GM18508 (cell line): ENCODE results near the gene KXD1.

Experiments
- ATAC-seq: cut with Tn5 transposase; IDR thresholded peaks from one replicate; pipeline ENCODE4 v1.9.1; 2021; ENCODE audit warnings: moderate number of reproducible peaks; ENCODE audit not compliant: insufficient read depth, unreplicated experiment

KXD1 gene

DNA sequence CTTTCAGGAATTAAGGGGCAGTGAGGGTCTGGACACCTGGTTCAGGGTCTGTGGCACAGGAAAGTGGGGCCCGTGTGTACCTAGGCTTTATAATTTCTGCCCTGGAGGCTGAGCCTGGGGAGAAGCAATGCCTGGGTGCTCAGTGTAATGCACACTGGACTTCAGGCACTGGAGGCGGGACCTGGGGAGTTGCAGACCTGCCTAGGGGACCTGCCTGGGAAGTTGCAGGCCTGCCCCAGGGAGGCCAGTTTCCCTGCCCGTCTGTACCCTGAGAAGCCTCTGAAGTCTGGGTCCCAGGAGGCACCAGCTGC is 52.5 kb downstream of the KXD1 start:
- ATAC-seq = no peak

DNA sequence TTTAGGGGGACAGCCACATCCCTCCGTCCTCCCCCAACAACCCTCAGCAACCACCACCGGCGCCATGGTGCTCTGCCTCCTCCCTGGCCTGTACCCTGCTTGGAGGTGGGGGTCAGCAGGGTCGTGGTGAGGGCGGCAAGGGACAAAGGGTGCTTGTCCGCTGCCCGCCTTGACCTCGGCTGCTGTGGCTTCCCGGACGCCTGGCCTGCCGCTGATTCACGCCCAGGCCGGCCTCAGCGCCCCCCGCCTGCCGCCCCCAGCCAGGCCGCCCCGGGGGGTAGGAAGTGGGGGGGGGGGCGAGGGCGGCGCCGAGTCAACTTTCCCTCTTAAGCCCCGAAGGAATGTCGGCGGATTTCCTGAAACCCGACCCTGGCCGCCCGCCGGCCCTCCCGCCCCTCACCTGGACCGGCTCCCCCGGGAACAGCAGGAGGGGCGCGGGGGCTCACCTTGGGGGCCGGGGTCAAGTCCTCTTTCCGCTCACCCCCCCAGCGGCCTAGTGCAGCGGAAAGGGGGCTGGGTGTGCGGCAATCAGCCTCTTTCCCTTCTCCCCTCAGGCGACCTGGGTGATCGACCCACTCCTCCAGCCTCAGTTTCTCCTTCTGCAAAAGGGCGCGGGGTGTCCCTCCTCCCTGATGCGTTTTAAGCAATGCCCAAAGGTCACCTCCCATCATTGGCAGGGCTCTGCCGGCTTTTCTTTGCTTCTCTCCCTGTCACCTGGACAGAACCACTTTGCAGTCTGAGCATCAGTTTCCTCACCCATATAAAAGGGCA is 53.1 kb downstream of the KXD1 start:
- ATAC-seq = no peak

DNA sequence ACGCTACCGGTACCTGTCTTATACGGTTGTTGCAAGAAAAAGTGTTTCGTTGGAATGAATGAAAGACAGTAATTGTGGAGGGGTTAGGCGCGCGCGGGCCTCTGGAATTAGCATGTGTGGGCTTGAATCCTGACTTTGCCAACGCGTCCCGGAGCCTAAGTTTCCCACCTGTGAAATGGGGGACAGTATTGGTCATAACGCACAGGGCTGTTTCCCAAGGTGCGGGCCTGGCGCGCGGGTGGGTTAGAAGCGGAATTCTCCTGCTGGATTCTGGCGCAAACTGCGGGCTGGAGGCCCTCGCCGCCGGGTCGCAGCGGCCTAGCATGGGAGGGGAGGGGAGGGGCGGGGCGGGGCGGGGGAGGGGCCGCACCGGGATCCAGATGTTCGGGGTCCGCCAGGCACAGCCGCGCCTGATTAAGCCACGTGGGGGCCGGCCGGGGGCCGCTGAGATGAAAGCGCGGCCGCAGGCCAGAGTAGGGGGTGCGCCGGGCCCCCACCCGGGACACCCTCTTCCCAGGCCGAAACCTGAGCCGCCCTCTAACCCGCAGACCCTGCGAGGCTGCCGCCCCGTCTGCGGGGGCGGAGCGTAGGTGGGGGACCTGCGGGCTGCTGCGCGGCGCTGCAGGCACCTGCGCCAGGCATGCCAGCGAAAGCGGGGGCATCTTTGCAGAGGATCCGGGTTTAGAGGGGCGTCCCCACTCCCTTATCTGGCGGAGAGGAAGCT is 53.8 kb downstream of the KXD1 start:
- no peak for ATAC-seq

DNA sequence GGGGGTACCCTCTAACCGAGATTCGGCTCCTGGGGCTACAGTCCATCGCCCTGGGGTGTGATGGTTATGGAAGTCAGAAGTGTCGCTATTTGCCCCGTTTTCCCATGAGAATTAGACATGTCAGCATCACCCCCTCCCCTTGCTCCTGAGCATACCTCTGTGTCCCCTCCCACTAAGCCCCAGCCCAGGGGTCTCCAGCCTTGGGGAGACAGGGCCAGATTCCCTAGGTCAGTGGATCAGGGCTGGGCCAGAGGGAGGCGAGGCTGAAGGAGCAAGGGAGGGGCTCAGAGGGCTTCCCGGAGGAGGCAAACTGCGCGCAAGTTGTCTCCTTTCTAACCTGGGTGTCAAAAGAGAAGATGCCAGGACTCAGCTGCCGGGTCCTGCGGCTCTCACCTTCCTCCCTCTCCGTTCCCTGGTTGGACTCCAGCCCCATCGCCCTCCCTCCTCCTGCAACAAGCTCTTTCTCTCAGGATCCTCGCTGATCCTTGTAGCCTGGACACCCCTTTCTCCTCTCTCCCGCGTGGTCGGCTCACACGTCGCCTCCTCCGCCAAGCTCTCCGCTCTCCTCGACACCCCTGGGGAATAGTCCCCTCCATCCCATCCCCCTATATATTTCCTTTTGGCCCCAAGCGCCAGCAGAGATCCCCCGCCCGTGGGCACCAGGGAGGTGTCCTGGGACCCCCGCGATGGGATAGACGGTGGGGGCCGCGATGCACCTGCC is 54.5 kb downstream of the KXD1 start:
- ATAC-seq = no peak

DNA sequence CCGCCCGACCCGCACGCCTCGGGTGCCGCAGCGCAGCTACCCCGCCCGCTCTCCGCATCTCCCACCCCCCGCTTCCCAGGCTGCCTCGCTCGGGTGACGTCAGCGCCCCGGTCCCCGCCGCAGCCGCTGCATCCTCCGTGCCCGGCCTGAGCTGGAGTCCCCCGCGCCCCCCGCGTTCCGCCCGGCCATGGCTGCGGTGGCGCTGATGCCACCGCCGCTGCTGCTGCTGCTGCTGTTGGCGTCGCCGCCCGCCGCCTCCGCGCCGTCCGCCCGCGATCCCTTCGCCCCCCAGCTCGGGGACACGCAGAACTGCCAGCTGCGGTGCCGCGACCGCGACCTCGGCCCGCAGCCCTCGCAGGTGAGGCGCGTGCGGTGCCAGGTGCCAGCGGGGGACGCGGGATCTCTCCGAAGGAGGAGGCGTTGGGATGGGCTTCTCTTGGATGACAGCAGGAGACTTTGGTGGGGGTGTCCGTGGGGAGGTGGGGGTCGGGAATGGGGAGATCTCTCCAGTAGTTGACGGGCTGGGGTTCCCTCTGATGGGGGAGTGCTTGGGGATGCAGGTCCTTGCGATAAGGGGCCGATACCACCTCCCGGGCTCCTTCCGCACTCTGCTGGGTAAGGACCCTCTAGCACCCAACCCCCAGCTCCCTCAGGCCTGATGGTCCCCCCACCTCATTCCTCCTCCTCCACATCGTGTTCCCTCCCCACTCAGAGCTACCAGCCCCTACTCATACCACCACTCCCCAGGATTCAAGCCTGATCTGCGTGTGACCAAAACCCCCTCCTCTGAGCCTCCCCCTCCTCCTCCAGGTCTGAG is 55.3 kb downstream of the KXD1 start, which contains the start of gene TMEM59L:
TSS of gene TMEM59L (plus strand) at position 99 of the 817 bp plus-strand sequence. CDS start at position 188, 89 bp downstream.
- no peak for ATAC-seq

DNA sequence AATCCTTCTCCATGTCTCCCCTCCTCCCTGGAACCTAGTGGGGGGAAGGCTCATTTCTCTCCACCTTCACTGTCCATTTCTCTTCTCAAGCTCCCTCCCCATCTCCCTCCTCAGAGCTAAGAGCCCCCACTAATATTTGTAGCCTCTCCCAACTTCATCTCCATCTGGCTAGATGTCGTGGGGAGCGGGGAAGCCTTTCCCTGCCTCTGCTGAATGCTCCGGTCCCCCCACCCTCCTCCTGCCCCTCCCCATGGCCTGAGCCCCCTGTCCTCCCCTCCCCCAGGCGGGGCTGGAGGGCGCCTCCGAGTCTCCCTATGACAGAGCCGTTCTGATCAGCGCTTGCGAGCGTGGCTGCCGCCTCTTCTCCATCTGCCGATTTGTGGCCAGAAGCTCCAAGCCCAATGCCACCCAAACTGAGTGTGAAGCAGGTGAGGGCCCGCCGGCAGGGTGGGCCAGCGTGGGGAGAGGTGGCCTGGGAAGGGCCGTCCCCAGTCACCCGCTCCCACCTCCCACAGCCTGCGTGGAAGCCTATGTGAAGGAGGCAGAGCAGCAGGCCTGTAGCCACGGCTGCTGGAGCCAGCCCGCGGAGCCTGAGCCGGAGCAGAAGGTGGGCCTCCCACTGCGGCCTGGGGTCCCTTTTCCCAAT is 56.0 kb downstream of the KXD1 start:
- ATAC-seq = no peak

DNA sequence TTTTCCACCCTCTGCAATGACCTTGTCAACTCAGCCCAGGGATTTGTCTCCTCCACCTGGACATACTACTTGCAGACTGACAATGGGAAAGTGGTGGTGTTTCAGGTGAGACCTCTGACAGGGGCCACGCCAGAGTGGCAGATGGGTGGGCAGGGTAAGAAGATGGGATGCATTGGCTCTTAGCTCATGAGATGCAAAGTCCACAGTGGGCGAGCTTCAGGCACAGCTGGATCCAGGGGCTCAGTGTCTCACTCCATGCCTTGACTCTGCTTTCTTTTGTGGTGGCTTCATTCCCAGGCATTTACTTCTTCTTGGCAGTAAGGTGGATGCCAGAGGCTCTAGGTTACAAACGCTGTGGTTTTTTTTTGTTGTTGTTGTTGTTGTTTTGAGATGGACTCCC is 58.4 kb downstream of the KXD1 start:
- ATAC-seq = no peak

DNA sequence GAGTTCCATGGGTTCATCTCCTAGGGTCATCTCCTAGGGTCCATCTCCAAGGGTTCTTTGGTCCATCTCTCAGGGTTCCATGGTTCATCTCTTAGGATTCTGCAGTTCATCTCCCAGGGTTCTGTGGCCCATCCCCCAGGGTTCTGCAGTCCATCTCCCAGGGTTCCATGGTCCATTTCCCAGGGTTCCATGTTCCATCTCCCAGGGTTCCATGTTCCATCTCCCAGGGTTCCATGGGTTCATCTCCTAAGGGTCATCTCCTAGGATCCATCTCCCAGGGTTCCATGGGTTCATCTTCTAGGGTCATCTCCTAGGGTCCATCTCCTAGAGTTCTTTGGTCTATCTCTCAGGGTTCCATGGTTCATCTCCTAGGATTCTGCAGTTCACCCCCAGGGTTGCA is 59.9 kb downstream of the KXD1 start:
- no peak for ATAC-seq

DNA sequence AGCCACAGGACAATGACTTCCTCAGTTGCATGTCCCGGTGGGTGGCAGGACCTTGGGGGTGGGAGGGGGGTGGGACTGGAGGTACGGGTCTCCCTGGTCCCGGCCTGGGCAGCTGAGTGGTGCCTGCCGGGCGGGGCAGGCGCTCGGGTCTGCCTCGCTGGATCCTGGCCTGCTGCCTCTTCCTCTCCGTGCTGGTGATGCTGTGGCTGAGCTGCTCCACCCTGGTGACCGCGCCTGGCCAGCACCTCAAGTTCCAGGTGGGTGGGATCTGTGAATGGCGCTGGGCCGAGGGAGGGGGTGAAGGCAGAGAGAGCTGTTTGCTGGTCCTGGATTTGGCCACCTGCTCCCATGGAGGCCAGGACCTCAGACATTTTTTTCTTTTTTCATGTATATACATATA is 60.6 kb downstream of the KXD1 start:
- no peak for ATAC-seq
